H9 (cell line): Measurements from ENCODE around the gene KLHDC8A. TPM values are rescaled to one million over a fixed set of nuclear protein-coding genes. Genes with fewer than 3 reads are reported as not detected.

Experiments used
- DNase-seq: peaks from one replicate; pipeline ENCODE4 v3.0.0-alpha.2; 2017
- H2AFZ ChIP-seq: one replicate; pipeline ENCODE4 v1.6.1; 2013; ENCODE audit warnings: mild to moderate bottlenecking, low read length, control low read depth, moderate library complexity
- H2AK5ac ChIP-seq: 2 replicates; pipeline ENCODE4 v1.6.1; 2013; ENCODE audit warnings: low read length, control low read depth, mixed read lengths; ENCODE audit not compliant: insufficient read length
- H2BK120ac ChIP-seq: one replicate; pipeline ENCODE4 v1.6.1; 2013; ENCODE audit warnings: low read depth, mild to moderate bottlenecking, low read length, control low read depth, inconsistent platforms; ENCODE audit not compliant: poor library complexity, severe bottlenecking
- H2BK12ac ChIP-seq: 2 replicates; pipeline ENCODE4 v1.6.1; 2013; ENCODE audit warnings: low read length, control low read depth, mixed read lengths, low read depth; ENCODE audit not compliant: insufficient read length
- H2BK15ac ChIP-seq: 2 replicates; pipeline ENCODE4 v1.6.1; 2013; ENCODE audit warnings: low read depth, low read length, control low read depth
- H2BK20ac ChIP-seq: one replicate; pipeline ENCODE4 v1.6.1; 2013; ENCODE audit warnings: low read depth, mild to moderate bottlenecking, low read length, control low read depth, inconsistent platforms; ENCODE audit not compliant: poor library complexity, severe bottlenecking
- H2BK5ac ChIP-seq: 2 replicates; pipeline ENCODE4 v1.6.1; 2013; ENCODE audit warnings: low read length, control low read depth, mixed read lengths; ENCODE audit not compliant: insufficient read length
- H3K14ac ChIP-seq: 2 replicates; pipeline ENCODE4 v1.6.1; 2013; ENCODE audit warnings: low read length, control low read depth; ENCODE audit not compliant: insufficient read depth
- H3K18ac ChIP-seq: 2 replicates; pipeline ENCODE4 v1.6.1; 2013; ENCODE audit warnings: low read depth, mild to moderate bottlenecking, mixed read lengths, low read length, control low read depth; ENCODE audit not compliant: insufficient read length
- H3K23ac ChIP-seq: 2 replicates; pipeline ENCODE4 v1.6.1; 2013; ENCODE audit warnings: low read length, control low read depth, mixed read lengths, low read depth; ENCODE audit not compliant: insufficient read length
- H3K23me2 ChIP-seq: 2 replicates; pipeline ENCODE4 v1.6.1; 2013; ENCODE audit warnings: low read depth, mild to moderate bottlenecking, mixed read lengths, low read length, control low read depth; ENCODE audit not compliant: insufficient read length, poor library complexity, severe bottlenecking
- H3K27ac ChIP-seq: 2 replicates; pipeline ENCODE4 v1.5.1; 2013; ENCODE audit warnings: low read length, control low read depth, mixed read lengths, low read depth; ENCODE audit not compliant: insufficient read length
- H3K27me3 ChIP-seq: 2 replicates; pipeline ENCODE4 v1.6.1; 2013; ENCODE audit warnings: low read length, control low read depth, inconsistent platforms; ENCODE audit not compliant: insufficient read depth
- H3K4ac ChIP-seq: 2 replicates; pipeline ENCODE4 v1.6.1; 2013; ENCODE audit warnings: low read depth, mild to moderate bottlenecking, control low read depth, inconsistent platforms, low read length, moderate library complexity
- H3K4me1 ChIP-seq: 2 replicates; pipeline ENCODE4 v1.6.1; 2013; ENCODE audit warnings: low read length, control low read depth, inconsistent platforms; ENCODE audit not compliant: insufficient read depth
- H3K4me2 ChIP-seq: 2 replicates; pipeline ENCODE4 v1.6.1; 2013; ENCODE audit warnings: low read length, control low read depth, mixed read lengths; ENCODE audit not compliant: insufficient read length, insufficient read depth
- H3K56ac ChIP-seq: 2 replicates; pipeline ENCODE4 v1.6.1; 2013; ENCODE audit warnings: low read depth, mild to moderate bottlenecking, mixed read lengths, low read length, control low read depth; ENCODE audit not compliant: insufficient read length
- H3K79me1 ChIP-seq: 2 replicates; pipeline ENCODE4 v1.6.1; 2013; ENCODE audit warnings: low read depth, mild to moderate bottlenecking, moderate library complexity, low read length, control low read depth, inconsistent platforms; ENCODE audit not compliant: insufficient read depth, poor library complexity, severe bottlenecking
- H3K79me2 ChIP-seq: 2 replicates; pipeline ENCODE4 v1.6.1; 2013; ENCODE audit warnings: low read length, control low read depth, inconsistent platforms; ENCODE audit not compliant: insufficient read depth
- H3K9ac ChIP-seq: 2 replicates; pipeline ENCODE4 v1.6.1; 2013; ENCODE audit warnings: low read length, control low read depth, mixed read lengths; ENCODE audit not compliant: insufficient read length; ENCODE audit errors: extremely low read depth
- H3K9me3 ChIP-seq: one replicate; pipeline ENCODE4 v1.6.1; 2013; ENCODE audit warnings: low read depth, low read length, inconsistent platforms; ENCODE audit not compliant: control insufficient read depth
- H3T11ph ChIP-seq: one replicate; pipeline ENCODE4 v1.6.1; 2013; ENCODE audit warnings: mild to moderate bottlenecking, low read length, control low read depth, inconsistent platforms
- H4K20me1 ChIP-seq: one replicate; pipeline ENCODE4 v1.6.1; 2013; ENCODE audit not compliant: control insufficient read depth, insufficient read length, insufficient read depth
- H4K5ac ChIP-seq: 2 replicates; pipeline ENCODE4 v1.6.1; 2013; ENCODE audit warnings: low read depth, mild to moderate bottlenecking, mixed read lengths, low read length, control low read depth; ENCODE audit not compliant: insufficient read length
- H4K8ac ChIP-seq: replicated peaks from 2 replicates; pipeline ENCODE4 v1.6.1; 2013; ENCODE audit warnings: low read length, control low read depth, mixed read lengths, low read depth; ENCODE audit not compliant: insufficient read length
- H4K91ac ChIP-seq: 2 replicates; pipeline ENCODE4 v1.6.1; 2013; ENCODE audit warnings: low read depth, mild to moderate bottlenecking, moderate library complexity, mixed read lengths, low read length, control low read depth; ENCODE audit not compliant: insufficient read length
- H3K27ac Mint-ChIP-seq, 3 experiments: 2 replicates in 2 of 3; 3 replicates in 1 of 3; pipeline ENCODE4 v1.8.0; 2020 to 2021; ENCODE audit warnings: mixed read lengths in 3 of 3, mild to moderate bottlenecking in 1 of 3, moderate library complexity in 1 of 3
- H3K27me3 Mint-ChIP-seq: 2 replicates; pipeline ENCODE4 v1.8.0; 2021; ENCODE audit warnings: low read depth, mild to moderate bottlenecking, moderate library complexity, mixed read lengths
- H3K36me3 Mint-ChIP-seq, 3 experiments: 2 replicates in 2 of 3; 3 replicates in 1 of 3; pipeline ENCODE4 v1.8.0; 2020 to 2021; ENCODE audit warnings: low read depth in 3 of 3, mixed read lengths in 3 of 3; ENCODE audit not compliant: insufficient read depth in 1 of 3
- H3K4me1 Mint-ChIP-seq, 2 experiments: 2 replicates each; pipeline ENCODE4 v1.8.0; 2020; ENCODE audit warnings: mixed read lengths in 2 of 2
- H3K4me3 Mint-ChIP-seq, 2 experiments: 2 replicates in 1 of 2; 3 replicates in 1 of 2; pipeline ENCODE4 v1.8.0; 2020 to 2021; ENCODE audit warnings: mild to moderate bottlenecking in 2 of 2, mixed read lengths in 2 of 2, moderate library complexity in 1 of 2
- H3K9me3 Mint-ChIP-seq, 2 experiments: 2 replicates in 1 of 2; 3 replicates in 1 of 2; pipeline ENCODE4 v1.8.0; 2020; ENCODE audit warnings: mild to moderate bottlenecking in 2 of 2, mixed read lengths in 2 of 2, moderate library complexity in 1 of 2
- CTCF ChIP-seq: fragments of 200-600 bp; sonication (generic); conservative IDR thresholded peaks from 3 replicates; pipeline ENCODE4 v1.8.0; 2021; ENCODE audit warnings: antibody characterized with exemption, mild to moderate bottlenecking
- WGBS: extraction: QIAGEN DNeasy Blood & Tissue Kit; methylation state at CpG from one replicate; pipeline ENCODE4 v1.1.7; 2013; ENCODE audit warnings: missing lambda C conversion rate, low lambda C conversion rate, mixed read lengths; ENCODE audit not compliant: insufficient read length; ENCODE audit errors: extremely low coverage; 5-methylcytosine and 5-hydroxymethylcytosine counted together
- total RNA-seq: library from RNA; stranded (reverse); gene quantifications from 2 replicates; pipeline ENCODE4 v1.2.1, GENCODE V29; 2021

The KLHDC8A gene
- total RNA-seq, 1 experiment from 2014 or later, result 0.96 TPM

- no peak overlapping the region for H2AK5ac ChIP-seq
- H3K4ac ChIP-seq, result no peak overlapping the region
- H2BK20ac ChIP-seq, result no peak overlapping the region
- no peaks in the 10 kb centered on the region for H3K79me2 ChIP-seq
- H4K8ac ChIP-seq, result no peak overlapping the region
- H3K4me2 ChIP-seq, result peak overlapping the region; percentile 72
- no peaks in the 10 kb centered on the region for H3K9me3 Mint-ChIP-seq
- H4K20me1 ChIP-seq, result no peaks in the 10 kb centered on the region
- H3K27ac Mint-ChIP-seq, result peak overlapping the region in 1 of 3 experiments; percentile 55; a peak in 2 of 7 replicates
- no peak overlapping the region for H2BK5ac ChIP-seq
- H3K4me1 Mint-ChIP-seq, result peaks cover 36 to 37% of the 10 kb centered on the region in 2 experiments
- H3T11ph ChIP-seq, result no peak overlapping the region
- WGBS, result no CpG with 5 or more reads among the region's 12 CpGs
- H2BK15ac ChIP-seq, result no peak overlapping the region; the same call in 1 of the 2 replicates
- H3K27ac ChIP-seq, result no peak overlapping the region
- H2BK120ac ChIP-seq, result no peak overlapping the region
- H3K4me1 ChIP-seq, result peaks cover 4% of the 10 kb centered on the region; the same call in 1 of the 2 replicates
- H3K27me3 ChIP-seq, result peaks cover 12% of the 10 kb centered on the region; the same call in 1 of the 2 replicates
- no peak overlapping the region for H3K9ac ChIP-seq
- H3K36me3 Mint-ChIP-seq, result peaks cover 0 to 2% (median 0%) of the 10 kb centered on the region in 3 experiments; a peak in 2 of 7 replicates
- no peaks in the 10 kb centered on the region for H3K9me3 ChIP-seq
- H3K14ac ChIP-seq, result 0 out of 2 replicates have a peak overlapping the region, but pooled peaks have one; percentile 33
- peaks cover 71% of the 10 kb centered on the region for H3K27me3 Mint-ChIP-seq
- peak overlapping the region; percentile 47 to 72; a peak in 4 of 5 replicates for H3K4me3 Mint-ChIP-seq
- no peak for DNase-seq
- TF ChIP-seq CTCF, result no peak
- no peak overlapping the region for H3K56ac ChIP-seq
- no peak overlapping the region for H3K23ac ChIP-seq
- H3K18ac ChIP-seq, result peak overlapping the region; percentile 32
- no peak overlapping the region for H2AFZ ChIP-seq
- H2BK12ac ChIP-seq, result no peak overlapping the region
- peaks cover 4% of the 10 kb centered on the region for H3K23me2 ChIP-seq
- H4K91ac ChIP-seq, result no peak overlapping the region
- no peak overlapping the region for H4K5ac ChIP-seq
- no peaks in the 10 kb centered on the region for H3K79me1 ChIP-seq
These were observed 13.7 kb downstream of the KLHDC8A start for GRCh38 chr1:205342986-205343385.
